NCI-H187 treated with DMSO at 0.1 percent for 48 hours (cell line): ENCODE measurements around the gene HNRNPLL.

Experiments used
- DNase-seq: peaks from one replicate; lab custom pipeline; 2025; lab: John Stamatoyannopoulos, UW

The HNRNPLL gene

DNA sequence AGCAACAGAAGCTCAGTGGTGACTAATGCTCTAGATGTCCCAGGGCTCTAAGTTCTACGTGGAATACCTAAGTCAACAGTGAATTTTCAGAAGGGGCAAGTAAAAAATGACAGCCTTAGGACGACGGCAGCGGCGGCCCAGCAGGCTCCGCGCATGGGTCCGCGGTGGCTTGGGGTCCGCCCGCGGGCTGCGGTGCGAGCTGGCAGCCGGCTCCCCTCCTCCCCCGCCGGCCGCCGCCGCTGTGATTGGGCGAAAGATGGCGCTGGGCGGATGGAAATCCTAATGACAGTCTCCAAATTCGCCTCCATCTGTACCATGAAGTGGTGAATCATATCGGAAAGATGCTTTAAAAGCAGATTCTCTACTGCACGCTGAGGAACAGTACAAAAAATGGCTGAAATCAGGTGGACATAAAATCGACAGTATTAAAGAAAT, 74.7 kb downstream of the HNRNPLL start:
- no peak for DNase-seq

DNA sequence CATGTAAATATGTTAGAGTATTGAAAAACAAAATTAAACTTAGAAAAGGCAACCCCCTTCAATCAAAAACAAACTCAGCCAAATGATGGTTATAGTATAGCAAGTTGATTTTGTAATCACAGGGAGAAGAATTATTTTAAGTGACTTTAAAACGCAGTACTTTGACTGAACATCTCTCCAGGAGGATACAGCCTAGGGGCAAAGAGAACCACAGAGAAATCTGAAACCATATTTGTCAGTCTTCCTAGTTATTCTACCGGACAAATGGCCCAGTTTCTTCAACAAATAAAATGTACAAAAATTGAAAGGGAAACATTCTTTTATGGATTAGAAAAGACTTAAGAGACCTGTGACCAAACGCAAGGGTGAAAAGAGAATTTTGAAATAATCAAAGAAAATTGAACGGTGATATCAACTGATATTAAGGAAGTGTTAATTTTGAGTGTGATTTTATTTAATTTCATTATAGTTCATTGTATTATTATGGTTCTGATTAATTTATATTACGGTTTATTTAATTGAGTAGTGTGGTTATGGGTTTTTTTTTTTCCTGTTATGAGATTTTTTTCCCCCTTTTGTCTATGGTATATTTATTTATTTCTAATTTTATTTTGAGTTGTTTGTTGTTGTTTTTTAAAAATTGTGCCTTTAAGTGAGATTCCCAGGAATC, 75.3 kb downstream of the HNRNPLL start:
- no peak for DNase-seq

GRCh38 chr2:38526195-38526594, 76.5 kb downstream of the HNRNPLL start:
- DNase-seq: no peak

- no peak for DNase-seq
Measured at GRCh38 chr2:38524580-38524979, 78.1 kb downstream of the HNRNPLL start.

DNA sequence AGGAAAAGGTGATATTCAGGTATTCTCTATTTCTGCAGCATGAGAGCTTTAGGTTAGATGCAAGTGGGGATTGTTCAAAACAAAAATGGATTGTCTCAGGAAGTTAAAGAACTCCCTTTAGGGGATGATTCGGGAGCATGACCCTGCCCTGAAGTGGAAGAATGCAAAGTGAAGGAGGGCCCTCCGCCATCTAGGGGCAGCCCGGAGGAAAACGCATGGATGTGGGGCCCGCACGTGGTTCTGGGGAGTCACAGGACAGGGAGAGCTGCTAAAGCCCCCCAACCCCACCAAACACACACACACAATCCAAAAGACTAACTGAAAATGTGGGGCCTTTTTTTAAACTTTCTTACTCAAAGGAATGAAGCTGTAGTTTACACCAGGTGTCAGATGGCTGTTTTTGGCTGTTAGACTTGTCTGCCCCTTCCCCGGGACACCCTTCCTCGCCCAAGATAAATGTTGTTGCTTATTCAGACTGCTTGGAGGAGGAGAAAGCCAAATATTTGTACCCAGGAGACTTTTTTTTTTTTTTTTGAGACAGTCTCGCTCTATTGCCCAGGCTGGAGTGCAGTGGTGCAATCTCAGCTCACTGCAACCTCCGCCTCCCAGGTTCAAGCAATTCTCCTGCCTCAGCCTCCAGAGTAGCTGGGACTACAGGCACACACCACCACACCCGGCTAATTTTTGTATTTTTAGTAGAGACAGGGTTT, 78.8 kb downstream of the HNRNPLL start:
- DNase-seq: no peak

- DNase-seq: no peak
Measured at GRCh38 chr2:38522754-38523349, 79.9 kb downstream of the HNRNPLL start.

DNA sequence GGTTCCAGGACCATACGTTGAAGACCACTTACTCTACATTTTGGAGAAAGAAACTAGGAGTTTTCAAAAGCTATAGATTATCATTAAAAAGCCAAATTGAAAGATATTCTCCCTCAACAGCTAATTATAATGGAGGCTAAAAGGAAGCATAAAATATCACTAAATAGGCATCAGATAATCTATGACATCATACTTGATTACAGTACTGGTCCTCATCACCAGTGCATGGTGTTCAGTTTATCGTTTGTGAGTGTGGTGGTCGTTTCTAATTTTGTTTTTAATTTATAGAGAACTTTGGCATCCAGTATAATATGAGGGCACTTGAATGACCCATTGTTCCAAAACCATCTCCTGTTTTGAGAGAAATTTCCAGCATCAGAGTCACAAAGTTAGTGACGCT, 80.9 kb downstream of the HNRNPLL start:
- no peak for DNase-seq

DNA sequence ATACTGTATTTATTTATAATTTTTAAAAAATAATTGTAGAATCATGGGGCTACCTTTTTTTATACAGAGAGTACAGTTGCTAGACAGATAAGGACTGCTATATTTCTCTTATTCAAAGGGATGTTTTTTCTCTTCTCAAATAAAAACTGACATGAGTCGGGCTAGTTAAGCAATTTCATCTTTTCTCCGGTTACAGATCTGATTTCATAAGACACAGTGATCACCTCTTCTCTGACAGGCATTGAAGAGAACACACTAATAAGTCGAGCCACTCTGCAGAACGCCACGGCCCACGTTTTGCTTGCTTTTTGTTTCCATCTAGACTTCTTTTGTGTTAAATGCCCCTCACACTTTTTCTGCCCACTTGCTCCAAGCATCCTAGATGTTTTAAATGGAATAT, 85.4 kb downstream of the HNRNPLL start:
- DNase-seq: no peak

DNA sequence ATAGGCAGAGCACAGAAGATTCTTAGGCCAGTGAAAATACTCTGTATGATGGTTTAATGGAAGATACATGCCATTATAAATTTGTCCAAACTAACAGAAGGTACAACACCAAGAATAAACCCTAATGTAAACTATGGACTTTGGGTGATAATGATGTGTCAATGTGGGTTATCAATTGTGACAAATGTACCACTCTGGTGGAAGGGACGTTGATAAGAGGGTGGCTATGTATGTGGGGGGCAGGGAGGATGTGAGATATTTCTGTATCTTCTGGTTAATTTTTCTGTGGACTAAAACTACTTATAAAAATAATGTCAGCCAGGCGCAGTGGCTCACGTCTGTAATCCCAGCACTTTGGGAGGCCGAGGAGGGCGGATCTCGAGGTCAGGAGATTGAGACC, 86.2 kb downstream of the HNRNPLL start:
- DNase-seq: no peak

DNA sequence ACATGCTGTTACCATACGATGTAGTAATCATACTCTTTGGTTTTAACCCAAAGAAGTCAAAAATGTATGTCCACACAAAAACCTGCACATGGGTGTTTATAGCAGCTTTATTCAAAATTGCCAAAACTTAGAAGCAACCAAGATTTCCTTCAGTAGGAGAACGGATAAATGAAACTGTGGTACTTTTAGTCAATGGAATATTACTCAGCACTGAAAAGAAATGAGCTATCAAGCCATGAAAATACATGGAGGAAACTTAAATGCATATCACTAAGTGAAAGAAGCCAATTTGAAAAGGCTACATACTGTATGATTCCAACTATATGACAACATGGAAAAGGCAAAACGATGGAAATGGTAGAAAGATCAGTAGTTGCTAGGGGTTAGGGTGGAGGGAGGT, 86.6 kb downstream of the HNRNPLL start:
- no peak for DNase-seq

DNA sequence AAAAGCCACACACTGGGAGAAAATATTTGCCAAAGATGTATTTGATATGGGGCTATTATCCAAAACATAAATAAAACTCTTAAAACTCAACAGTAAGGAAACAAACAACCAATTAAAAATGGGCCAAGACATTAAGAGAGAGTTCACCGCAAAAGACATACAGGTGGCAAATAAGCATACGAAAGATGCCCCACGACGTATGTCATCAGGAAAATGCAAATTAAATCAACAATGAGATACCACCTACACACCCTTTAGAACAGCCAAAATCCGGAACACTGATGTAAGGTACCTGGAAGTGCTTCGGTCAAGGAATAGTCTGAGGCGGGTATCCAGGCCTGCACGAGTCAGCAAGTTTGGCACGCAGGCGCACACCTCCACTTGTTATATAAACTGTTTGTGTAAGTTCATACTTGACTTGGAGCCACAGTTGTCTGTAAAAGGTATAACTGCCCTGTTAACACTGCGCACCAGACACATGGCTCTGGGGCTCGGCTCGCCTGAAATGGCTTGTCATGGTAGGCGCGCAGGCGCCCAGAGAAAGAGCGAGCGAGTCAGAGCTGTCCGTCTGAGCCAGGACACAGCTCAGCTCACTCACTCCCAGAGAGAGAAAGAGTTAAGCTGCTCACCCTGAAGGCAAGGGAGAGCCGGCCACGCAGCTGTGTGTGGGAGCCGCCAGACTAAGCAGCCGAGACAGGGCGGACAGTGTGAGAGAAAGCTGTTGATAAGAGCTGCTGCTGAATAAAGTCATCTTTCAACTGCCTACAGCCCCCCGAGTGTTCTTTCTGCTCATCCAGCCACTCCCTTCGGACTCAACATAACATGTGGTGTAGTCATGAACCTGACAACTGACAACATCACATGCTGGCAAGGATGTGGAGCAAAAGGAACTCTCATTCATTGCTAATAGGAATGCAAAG, 87.3 kb downstream of the HNRNPLL start:
- DNase-seq: no peak

DNA sequence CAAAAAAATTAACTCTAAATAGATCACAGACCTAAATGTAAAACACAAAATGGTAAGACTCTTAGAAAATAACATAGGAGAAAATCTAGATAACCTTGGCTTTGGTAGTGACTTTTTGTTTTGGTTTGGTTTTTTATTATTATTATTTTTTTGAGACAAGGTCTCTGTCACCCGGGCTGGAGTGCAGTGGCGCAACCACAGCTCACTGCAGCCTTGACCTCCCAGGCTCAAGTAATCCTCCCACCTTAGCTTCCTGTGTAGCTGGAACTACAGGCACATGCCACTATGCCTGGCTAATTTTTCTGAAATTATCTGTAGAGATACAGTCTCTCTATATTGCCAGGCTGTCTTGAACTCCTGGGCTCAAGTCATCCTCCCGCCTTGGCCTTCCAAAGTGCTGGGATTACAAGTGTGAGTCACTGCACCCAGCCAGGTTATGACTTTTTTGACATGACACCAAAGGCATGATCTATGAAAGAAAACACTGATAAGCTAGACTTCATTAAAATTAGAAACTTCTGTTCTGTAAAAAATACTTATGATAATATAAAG, 88.0 kb downstream of the HNRNPLL start:
- no peak for DNase-seq

GRCh38 chr2:38512211-38512610, 90.5 kb downstream of the HNRNPLL start:
- DNase-seq: no peak
